GM19468 (cell line): ENCODE data around the gene FARS2.

Source experiments
- ATAC-seq: cut with Tn5 transposase; IDR thresholded peaks from one replicate; pipeline ENCODE4 v1.9.1; 2021; ENCODE audit warnings: mild to moderate bottlenecking, moderate library complexity, moderate number of reproducible peaks; ENCODE audit not compliant: unreplicated experiment; ENCODE audit errors: extremely low read depth

Gene FARS2

GRCh38 chr6:5282191-5282623 is 20.9 kb downstream of the FARS2 start:
- ATAC-seq = no peak

DNA sequence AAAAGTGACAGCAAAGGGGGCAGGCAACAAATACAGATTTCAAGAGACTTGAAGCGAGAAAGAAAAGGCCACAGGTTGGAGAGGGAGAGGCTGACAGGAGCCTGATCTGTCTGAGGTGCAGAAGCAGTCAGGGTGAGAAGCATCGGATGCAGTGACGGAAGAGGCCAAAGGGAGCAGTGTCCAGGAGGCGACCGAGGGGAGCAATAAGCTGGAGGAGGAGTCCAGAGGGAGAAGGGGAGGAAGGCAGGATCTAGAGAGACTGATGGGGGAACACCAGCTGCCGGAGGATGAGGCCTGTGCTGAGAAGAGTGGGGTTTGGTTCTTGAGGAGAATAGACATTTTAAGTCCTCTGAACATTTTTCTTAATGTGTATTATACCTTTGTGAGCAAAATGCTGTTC is 23.8 kb downstream of the FARS2 start:
- ATAC-seq = no peak

DNA sequence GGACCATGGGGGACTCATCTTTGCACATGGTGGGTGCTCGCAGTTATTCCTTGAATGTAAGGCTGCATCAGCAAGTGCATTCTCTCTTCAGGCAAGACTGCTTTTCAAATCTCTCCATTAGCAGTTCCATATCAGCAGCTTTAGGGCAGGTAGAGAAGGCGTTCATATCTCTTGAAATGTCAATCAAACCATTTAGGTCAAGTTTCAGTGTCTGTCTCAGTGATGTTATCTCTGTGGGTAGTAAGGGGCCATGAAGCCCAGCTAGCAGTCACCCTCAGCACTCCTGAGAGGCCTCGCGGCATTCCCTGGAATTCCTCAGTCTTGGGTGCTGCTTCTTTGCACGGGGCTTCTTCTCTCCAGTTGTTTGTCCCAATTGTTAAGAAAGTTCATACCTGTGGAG is 24.2 kb downstream of the FARS2 start:
- ATAC-seq = no peak

GRCh38 chr6:5286780-5287179 is 25.5 kb downstream of the FARS2 start:
- ATAC-seq = no peak

GRCh38 chr6:5287205-5287965 is 26.1 kb downstream of the FARS2 start:
- ATAC-seq = no peak

DNA sequence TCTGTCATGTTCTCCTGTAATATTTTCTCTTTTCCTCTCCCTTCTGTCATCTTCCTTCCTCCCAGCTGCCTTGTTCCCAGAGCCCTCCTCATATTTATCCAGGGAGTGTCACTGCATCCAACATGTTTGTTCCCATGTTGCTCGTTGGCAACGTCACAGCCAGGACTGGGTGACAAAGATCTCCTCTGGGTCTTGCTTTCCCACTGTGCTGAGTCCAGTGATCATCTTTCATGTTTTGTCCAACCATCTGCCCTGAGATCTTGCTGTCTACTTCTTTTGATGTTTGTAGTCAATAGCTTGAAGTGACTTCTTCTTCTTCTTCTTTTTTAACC is 26.6 kb downstream of the FARS2 start:
- ATAC-seq = no peak

- ATAC-seq = no peak
These were observed 28.8 kb downstream of the FARS2 start for GRCh38 chr6:5290097-5290496.

DNA sequence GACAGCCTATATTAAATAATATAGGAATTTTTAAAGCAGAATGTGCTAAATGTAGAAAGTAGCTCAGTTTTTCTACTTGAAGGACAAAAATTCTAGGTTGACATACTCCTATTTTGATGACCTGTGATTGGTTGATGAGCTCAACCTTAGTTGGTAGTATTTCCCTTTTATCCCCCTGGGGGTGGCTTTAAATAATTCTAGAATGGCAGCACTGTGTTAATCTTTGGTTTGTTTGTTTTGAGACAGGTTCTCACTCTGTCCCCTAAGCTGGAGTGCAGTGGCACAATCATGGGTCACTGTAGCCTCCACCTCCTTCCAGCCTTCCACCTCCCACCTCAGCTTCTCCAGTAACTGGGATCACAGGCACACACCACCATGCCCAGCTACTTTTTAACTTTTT is 29.2 kb downstream of the FARS2 start:
- no peak for ATAC-seq

DNA sequence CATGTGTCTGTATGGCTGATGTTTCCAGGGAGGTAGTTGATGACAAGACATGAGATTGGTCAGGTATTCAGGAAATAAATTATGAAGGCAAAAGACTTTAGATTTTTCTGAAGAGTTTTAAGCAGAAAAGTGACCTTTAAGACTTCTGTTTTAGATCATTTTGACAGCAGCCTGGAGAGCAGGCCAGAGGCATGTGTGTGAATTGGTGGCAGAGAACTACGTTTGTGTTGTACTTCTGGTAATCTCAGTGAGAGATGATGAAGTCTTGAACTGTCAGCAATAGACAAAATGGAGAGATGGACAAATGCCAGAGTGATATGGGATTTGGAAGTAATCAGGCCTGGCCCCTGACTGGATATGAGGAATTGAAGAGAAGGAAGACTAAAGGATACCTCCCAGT is 30.8 kb downstream of the FARS2 start:
- ATAC-seq = no peak

GRCh38 chr6:5293692-5294091 is 32.4 kb downstream of the FARS2 start:
- ATAC-seq = no peak

- no peak for ATAC-seq
These were observed 33.3 kb downstream of the FARS2 start for GRCh38 chr6:5294392-5295211.

- no peak for ATAC-seq
These were observed 34.3 kb downstream of the FARS2 start for GRCh38 chr6:5295623-5296022.

DNA sequence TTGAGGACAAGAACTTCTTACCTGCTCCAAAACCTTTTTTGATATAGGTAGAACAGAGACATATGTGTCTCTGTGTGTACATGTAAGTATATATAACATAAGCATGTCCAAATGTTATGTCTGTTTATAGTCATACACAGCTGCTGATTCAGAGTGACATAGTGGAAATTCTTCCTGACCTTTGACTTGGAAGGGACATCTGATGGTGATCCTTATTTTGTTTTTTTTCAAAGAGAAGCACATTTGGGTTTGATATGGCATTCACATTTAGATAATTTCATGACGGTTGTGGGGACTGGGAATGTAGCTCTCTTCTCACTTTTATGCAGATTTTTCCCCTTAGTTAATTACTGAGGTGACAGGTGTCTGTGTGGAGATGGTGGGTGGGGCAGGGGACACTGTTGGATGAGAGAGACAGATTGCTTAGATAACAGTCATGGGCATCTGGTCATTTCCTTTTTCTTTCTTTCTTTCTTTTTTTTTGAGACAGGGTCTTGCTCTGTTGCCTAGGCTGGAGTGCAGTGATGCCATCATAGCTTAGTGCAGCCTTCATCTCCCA is 39.0 kb downstream of the FARS2 start:
- no peak for ATAC-seq

DNA sequence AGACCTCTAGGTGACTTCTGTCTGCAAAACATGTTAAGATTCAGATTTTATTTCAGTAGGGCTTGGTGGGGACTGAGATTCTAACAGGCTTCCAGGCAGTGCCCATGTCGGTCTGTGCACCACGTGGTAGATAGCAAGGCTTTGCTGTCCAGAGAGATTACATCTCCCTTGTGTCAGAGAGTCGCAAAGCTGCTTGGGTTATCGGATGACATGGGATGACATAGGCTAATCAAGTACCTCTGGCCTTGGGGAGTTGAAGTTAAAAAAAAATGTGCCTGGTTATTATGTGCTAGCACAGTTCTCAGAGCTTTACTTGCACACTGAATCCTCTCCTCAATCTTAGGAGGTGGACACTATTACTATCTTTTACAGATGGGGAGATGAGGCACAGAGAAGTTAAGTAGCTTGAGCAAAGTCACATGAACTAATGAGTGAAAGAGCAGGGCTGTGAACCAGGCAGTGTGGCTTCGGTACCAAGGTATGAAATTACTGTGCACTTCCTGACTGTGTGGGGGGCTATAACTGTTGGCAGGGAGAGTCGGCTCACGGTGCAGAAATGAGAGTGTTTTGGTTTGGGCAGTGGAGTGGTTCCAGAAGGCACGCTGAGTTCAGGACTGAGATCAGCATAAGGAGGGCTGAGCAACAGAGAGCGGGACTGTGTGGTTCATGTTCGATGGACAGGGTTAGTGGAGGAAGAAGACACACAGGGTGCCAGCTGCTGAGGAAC is 41.1 kb downstream of the FARS2 start:
- peak; percentile 62 for ATAC-seq

- ATAC-seq = no peak
These were observed 41.8 kb downstream of the FARS2 start for GRCh38 chr6:5302995-5303622.

DNA sequence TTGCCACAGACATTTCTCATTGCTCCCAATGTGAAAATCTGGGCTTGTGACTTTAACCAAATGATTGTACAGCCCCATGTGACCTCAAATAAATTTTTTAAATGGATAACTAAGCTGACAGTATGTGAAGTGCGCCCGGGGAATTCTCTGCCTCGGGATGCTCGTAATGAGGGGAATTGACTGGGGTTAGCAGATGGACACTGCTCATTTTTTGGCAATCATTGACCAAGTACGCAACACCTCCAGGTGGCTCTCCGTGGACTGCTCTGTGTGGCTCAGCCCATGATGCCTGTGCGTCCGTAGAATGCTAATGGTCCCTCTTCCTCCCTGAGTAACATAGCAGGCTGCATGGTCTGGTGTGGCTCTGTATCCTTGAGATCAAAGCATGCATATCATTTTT is 42.4 kb downstream of the FARS2 start:
- no peak for ATAC-seq

GRCh38 chr6:5305968-5306626 is 44.8 kb downstream of the FARS2 start:
- no peak for ATAC-seq

DNA sequence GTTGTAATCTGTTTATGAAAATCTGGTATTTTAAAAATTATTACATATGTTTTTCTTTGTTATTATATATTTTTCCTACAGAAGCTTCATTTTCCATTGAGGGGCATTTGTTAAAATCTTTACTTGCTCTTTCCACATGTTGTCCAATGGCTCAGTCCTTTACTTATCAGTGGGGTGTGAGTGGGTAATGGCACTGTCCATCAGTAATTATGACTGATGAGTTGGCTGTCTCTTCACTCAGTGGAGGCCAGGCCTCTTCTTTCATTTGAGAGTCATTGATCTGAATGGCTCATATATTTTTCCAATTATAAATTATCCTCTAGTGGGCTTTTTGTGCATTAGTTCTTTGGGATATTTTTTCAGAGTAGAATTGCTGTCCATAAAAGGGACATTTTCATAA is 45.7 kb downstream of the FARS2 start:
- no peak for ATAC-seq

- ATAC-seq = no peak
These were observed 46.8 kb downstream of the FARS2 start for GRCh38 chr6:5308066-5308465.
